ENCODE measurements around the gene C16orf46. TPM values are rescaled to one million over a fixed set of nuclear protein-coding genes. Genes with fewer than 3 reads are reported as not detected.

C16orf46 gene
- total and polyA plus RNA-seq, 12 donors, result 0.17 to 6.0 (median 0.59) TPM; not detected in 3

DNA sequence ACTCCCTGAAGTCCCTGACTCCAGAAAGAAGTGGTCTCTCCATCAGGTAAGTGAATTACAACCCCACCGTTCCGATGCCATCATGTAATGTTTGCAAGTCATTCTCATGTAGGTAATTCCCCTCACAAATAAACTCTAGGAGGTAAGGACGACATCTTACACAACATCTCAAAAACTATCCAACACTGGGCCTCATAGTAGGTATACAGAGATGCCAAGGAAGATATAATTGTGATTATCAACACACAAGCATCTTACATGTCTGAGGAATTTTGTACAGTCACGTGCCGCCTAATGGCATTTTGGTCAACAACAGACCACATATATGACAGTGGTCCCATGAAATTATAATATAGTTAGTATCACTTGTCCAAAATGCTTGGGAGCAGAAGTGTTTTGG lies 11.8 kb upstream of the C16orf46 start:
- intact Hi-C loops (cut with DNase I), result no loop called here
- TF ChIP-seq, protein P1, sequence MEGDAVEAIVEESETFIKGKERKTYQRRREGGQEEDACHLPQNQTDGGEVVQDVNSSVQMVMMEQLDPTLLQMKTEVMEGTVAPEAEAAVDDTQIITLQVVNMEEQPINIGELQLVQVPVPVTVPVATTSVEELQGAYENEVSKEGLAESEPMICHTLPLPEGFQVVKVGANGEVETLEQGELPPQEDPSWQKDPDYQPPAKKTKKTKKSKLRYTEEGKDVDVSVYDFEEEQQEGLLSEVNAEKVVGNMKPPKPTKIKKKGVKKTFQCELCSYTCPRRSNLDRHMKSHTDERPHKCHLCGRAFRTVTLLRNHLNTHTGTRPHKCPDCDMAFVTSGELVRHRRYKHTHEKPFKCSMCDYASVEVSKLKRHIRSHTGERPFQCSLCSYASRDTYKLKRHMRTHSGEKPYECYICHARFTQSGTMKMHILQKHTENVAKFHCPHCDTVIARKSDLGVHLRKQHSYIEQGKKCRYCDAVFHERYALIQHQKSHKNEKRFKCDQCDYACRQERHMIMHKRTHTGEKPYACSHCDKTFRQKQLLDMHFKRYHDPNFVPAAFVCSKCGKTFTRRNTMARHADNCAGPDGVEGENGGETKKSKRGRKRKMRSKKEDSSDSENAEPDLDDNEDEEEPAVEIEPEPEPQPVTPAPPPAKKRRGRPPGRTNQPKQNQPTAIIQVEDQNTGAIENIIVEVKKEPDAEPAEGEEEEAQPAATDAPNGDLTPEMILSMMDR (IDR thresholded peaks at IDR 0.05), result no peak
- no peak for TF ChIP-seq POLR2A (IDR thresholded peaks at IDR 0.05)
- Histone ChIP-seq H3K27ac (no peak overlapping the region), H3K4me1 (replicated peaks in 1 of 2) (no peaks in the 10 kb centered on the region), H3K4me3 (no peak overlapping the region), H3K9me3 (replicated peaks in 1 of 3) (no peaks in the 10 kb centered on the region), H3K27me3 (no peaks in the 10 kb centered on the region), H3K36me3 (replicated peaks in 1 of 2) (no peaks in the 10 kb centered on the region)
- 94 to 97% (median 96%) methylated on average over 5 of the region's 5 CpGs for WGBS, 4 donors
- no peak for DNase-seq

DNA sequence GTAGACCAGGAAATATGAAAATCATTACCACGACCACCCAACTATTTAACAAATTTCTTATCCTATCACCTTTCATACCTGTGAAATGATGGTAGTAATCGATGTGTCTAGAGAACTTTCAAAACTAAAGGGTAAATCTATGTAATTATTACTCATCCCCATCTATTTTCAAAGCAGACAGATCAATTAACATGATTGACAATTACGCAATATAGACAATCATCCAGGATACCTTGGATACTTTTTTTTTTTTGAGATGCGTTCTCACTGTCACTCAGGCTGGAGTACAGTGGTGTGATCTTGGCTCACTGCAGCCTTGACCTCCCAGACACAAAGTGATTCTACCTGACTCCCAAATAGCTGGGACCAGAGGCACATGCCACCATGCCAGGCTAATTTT lies 4.0 kb upstream of the C16orf46 start:
- no peak for DNase-seq
- TF ChIP-seq, protein P1 (IDR thresholded peaks at IDR 0.05), result no peak
- TF ChIP-seq POLR2A (IDR thresholded peaks at IDR 0.05), result no peak
- Histone ChIP-seq H3K27me3 (no peaks in the 10 kb centered on the region), H3K9me3 (replicated peaks in 1 of 3) (no peaks in the 10 kb centered on the region), H3K4me3 (no peak overlapping the region), H3K27ac (no peak overlapping the region), H3K36me3 (replicated peaks in 1 of 2) (no peaks in the 10 kb centered on the region), H3K4me1 (replicated peaks in 1 of 2) (peaks cover 0 to 12% of the 10 kb centered on the region in 2 donors)
- 92 to 96% (median 93%) methylated on average over 4 of the region's 4 CpGs for WGBS, 4 donors
- intact Hi-C loops (cut with DNase I), result no loop called here

DNA sequence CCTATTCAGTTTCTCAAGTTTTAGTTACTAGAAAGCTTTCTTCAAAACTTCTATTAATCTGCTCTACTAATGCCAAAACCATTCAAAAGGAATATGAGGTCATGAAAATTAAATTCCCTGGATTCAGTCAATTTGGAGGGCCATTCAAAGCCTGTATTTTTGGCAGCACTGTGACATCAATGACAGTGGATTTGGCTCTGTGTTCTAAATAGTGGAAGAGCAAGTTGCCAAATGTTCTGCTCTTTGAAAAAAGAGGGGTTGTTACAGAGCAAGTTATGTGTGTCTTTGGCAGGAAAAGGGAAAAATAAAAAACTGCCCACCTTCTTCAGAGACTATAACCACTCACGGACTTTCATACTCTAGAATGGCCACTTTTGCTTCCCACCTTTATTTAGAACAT lies 3.2 kb upstream of the C16orf46 start:
- no peak overlapping the region for H3K27ac ChIP-seq
- intact Hi-C loops (cut with DNase I), result no loop called here
- H3K27me3 ChIP-seq, result no peaks in the 10 kb centered on the region
- H3K4me3 ChIP-seq, result no peak overlapping the region
- peaks cover 0 to 13% of the 10 kb centered on the region in 2 donors for H3K4me1 ChIP-seq (replicated peaks in 1 of 2)
- H3K36me3 ChIP-seq (replicated peaks in 1 of 2), result no peaks in the 10 kb centered on the region
- TF ChIP-seq, protein P1 (IDR thresholded peaks at IDR 0.05), result no peak
- TF ChIP-seq POLR2A (IDR thresholded peaks at IDR 0.05), result no peak
- 79 to 95% (median 88%) methylated on average over 1 of the region's 1 CpG for WGBS, 4 donors
- no peak for DNase-seq
- no peaks in the 10 kb centered on the region for H3K9me3 ChIP-seq (replicated peaks in 1 of 3)

DNA sequence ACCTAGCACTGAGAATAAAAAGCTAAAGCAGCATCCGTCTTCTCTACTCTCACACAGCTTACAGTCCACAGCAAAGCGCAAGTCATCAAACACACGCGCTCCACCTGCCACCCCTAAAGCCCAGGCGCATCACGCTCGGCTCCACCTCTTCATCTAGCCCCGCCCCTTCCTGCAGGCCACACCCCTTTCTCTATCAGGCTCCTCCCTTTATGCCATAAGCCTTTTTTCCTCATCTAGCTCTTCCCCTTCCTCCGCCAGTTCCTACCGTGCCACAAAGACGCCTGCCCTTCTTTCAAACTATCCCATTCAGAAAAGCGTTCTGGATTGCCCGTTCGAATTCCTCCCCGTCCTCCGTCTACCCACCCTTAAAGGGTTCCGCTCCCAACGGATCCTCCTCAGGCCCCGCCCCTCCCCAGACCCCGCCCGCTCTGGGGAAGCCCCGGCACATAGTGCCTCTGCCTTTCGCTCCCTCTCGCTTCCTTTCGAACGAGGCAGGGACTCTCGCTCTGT lies 417 bp downstream of the C16orf46 start:
- no peaks in the 10 kb centered on the region for H3K9me3 ChIP-seq (replicated peaks in 1 of 3)
- intact Hi-C loops (cut with DNase I), result no loop called here
- peak; percentile 86 to 95 (median 91) for DNase-seq
- peaks cover 0 to 13% of the 10 kb centered on the region in 2 donors for H3K4me1 ChIP-seq (replicated peaks in 1 of 2)
- TF ChIP-seq, protein P1 (IDR thresholded peaks at IDR 0.05), result no peak
- TF ChIP-seq POLR2A (IDR thresholded peaks at IDR 0.05), result no peak
- H3K27me3 ChIP-seq, result no peaks in the 10 kb centered on the region
- H3K27ac ChIP-seq, result peak overlapping the region; percentile 73 to 96 (median 91)
- 1% methylated on average over 27 of the region's 27 CpGs for WGBS, 4 donors
- H3K4me3 ChIP-seq, result peak overlapping the region; percentile 56 to 86 (median 67)
- H3K36me3 ChIP-seq (replicated peaks in 1 of 2), result no peaks in the 10 kb centered on the region
